Uterus (tissue), 2 donors: ENCODE data around the gene PAPLN.

ENCODE experiments used
- CTCF ChIP-seq, 4 experiments: fragments of 200-600 bp in 2 of 4; fragments of 450-650 bp in 2 of 4; sonication (generic) in 2 of 4; IDR thresholded peaks; one replicate each; pipeline ENCODE4 v1.5.1; 2016 to 2019; ENCODE audit warnings: antibody characterized with exemption in 4 of 4, mild to moderate bottlenecking in 2 of 4, moderate library complexity in 1 of 4
- POLR2A ChIP-seq, 2 donors: fragments of 450-650 bp; IDR thresholded peaks; one replicate each; pipeline ENCODE4 v1.6.1; 2016; ENCODE audit warnings: antibody characterized with exemption in 2 of 2, mild to moderate bottlenecking in 1 of 2, moderate library complexity in 1 of 2

DNA sequence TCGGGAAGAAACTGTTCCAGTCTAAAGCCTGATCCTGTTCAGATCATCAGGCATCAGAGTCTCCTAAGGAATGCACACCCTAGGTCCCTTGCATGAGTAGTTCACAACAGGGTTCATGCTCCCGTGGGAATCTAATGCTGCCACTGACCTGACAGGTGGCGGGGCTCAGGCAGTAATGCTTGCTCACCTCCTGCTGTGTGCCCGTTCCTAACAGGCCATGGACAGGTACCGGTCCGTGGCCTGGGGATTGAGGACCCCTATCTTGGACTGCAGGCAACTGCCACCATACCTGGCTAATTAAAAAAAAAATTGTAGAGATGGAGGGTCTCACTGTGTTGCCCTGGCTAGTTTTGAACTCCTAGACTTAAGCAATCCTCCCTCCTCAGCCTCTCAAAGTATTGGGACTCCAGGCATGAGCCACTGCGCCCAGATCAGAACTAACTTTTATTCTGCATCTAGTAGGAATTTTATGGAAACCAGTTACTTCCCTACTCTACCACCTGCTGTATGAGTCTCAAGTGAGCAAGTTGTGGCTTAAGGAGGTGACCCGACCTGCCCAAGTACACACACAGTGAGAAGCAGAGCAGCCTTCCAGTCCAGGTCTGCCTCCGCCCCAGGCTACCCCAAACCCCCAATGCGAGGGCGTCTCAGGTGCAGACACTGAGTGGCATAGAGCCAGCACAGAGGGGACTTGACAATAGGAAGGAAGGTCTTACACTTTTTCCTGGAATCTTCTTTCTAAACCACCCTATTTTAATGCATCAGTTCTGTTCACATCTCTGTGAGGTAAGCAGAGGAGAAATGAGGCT lies 2.5 kb upstream of the PAPLN start:
- TF ChIP-seq CTCF (IDR thresholded peaks at IDR 0.05) (no peak), POLR2A (IDR thresholded peaks at IDR 0.05) (no peak)
